Erythroblast (primary cell): ENCODE results near the gene MSX1.

ENCODE experiments used
- GATA1 ChIP-seq: IDR thresholded peaks from 2 replicates; pipeline ENCODE4 v1.6.1; 2011; ENCODE audit warnings: low read depth, mild to moderate bottlenecking, control low read depth, low read length, moderate library complexity
- POLR2A ChIP-seq: IDR thresholded peaks from 2 replicates; pipeline ENCODE4 v1.6.1; 2011; ENCODE audit warnings: mild to moderate bottlenecking, low read length

DNA sequence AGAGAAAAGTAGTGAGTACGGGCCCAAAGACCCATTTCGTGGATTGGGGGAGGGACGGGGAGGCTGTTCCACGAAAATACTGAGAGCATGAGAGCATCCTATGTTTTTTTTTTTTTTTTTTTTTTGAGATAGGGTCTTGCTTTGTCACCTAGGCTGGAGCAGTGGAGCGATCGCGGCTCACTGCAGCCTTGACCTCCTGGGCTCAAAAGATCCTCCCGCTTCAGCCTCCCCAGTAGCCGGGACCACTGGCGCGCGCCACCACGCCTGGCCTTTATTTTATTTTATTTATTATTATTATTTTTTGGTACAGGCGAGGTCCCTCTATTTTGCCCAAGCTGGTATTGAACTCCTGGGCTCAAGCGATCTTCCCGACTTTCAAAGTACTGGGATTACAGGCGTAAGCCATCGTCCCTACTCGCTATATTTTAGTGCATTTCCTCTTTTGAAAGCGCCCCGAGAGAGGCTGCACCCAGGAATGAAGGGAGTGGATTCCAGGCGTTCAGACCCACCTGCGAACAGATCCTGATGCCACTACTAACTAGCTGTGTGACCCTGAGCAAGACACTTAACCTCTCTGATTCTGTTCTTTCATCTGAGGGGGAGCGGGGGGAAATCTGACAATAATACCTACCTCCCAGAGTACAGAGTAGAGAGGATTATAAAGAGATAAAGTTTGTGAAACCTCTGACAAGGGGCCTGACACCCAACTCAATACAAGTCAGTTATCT, 5.4 kb upstream of the MSX1 start:
- no peak for TF ChIP-seq POLR2A
- no peak for TF ChIP-seq GATA1
